HG03280 (cell line): ENCODE results near the gene RFX2.
"Not testable (repeated sequence)": the region's sequence is repeated elsewhere in the genome, so short reads cannot be mapped to it uniquely, and the experiment has no call there.

Source experiments
- ATAC-seq: cut with Tn5 transposase; IDR thresholded peaks from one replicate; pipeline ENCODE4 v1.9.1; 2021; ENCODE audit warnings: mild to moderate bottlenecking, moderate library complexity; ENCODE audit not compliant: unreplicated experiment

Gene RFX2

GRCh38 chr19:6076675-6077463 is 33.4 kb downstream of the RFX2 start:
- ATAC-seq: no peak

GRCh38 chr19:6076291-6076665 is 34.0 kb downstream of the RFX2 start:
- no peak for ATAC-seq

- ATAC-seq: no peak
Observed at GRCh38 chr19:6074709-6075403, 35.4 kb downstream of the RFX2 start.

DNA sequence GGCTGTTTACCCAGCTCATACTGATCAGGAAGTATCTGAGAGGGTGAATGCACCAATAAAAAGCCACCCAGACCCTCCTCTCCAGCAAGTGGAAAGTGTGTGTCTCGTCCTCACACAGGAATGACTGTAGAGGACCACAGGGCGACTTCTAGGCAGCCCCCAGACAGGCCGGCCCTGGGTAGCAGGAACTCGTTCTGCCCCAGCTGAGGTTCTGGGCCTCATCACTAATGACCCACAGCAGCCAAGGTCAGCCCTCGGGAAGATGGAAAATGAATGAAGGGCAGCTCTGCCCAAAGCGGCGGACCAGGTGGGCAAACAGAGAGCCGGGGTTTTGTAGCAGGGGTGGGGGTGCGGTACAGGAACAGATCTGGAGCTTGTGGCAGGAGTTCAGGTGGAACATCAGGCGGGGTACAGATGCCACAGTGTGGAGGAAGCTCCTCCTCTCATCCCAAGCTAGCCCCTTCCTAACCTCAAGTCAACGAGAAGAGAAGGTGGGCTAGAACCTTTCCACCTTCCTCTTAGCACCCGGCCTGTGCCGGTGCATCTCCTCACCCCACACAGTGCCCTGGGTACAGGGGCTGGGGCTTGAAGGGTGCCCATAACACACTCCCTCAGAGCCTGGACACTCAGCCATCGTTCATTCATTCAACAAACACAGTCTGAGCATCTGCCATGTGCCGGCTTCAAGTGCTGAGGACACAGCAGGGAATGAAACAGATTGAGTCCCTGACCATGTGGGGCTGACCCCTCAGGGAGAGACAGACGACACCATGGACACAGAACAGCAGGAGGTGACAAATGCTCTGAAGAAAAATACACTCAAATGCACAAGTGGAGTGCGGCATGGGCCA is 36.2 kb downstream of the RFX2 start:
- ATAC-seq: no peak

- ATAC-seq: not testable (repeated sequence)
Observed at GRCh38 chr19:6073233-6073632, 37.1 kb downstream of the RFX2 start.

GRCh38 chr19:6071875-6072274 is 38.4 kb downstream of the RFX2 start:
- no peak for ATAC-seq

DNA sequence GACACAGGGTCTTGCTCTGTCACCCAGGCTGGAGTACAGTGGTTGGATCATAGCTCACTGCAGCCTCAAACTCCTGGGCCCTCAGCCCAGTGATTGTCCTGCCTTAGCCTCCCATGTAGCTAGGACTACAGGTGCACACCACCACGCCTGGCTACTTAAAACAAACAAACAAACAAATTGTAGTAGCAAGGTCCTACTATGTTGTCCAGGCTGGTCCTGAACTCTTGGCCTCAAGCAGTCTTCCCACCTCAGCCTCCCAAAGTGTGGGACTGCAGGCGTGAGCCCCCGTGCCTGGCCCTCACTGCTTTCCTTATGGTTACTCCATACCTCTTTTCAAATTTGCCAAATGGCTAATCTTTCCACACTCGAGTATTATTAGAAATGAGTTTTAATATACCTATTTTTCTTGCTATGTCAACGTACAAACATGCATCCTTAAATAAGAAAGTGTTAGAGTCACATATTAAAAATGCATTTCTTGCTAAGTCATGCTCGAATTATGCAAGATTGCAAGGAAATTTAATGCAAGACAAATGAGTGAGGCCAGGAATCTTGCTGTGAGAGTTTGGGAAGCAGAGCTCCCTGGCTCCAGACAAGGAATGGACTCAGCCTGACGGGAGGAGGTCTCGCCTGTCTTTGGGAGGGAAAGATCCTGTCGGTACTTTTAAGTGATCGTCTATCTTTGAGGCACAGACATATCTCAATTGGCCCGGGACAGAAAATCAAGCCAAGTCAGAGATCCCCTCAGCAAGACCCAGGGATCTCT is 39.4 kb downstream of the RFX2 start:
- ATAC-seq: no peak

DNA sequence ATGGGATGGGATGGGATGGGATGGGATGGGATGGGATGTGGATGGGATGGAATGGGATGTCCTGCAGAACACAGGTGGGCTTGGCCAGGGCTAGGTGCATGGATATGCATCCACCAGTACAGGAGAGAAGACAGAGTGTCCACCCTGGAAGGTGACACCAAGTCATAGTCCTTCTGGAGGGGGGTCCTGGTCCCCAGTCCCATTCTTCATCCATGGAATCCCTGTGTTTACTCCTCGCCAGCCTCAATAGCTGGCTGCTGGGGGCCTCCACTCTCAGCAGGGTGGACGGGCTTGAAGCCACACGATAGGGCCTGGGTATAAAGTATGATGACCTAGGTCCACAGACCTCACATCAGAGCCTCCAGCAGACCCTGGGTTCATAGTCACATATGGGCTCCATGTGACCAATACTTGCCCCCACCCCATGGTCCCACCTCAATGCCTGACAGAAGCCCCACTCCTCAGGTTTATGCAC is 40.1 kb downstream of the RFX2 start:
- no peak for ATAC-seq

GRCh38 chr19:6069268-6069791 is 41.0 kb downstream of the RFX2 start:
- ATAC-seq: no peak

- ATAC-seq: no peak
Observed at GRCh38 chr19:6068711-6069110, 41.6 kb downstream of the RFX2 start.

DNA sequence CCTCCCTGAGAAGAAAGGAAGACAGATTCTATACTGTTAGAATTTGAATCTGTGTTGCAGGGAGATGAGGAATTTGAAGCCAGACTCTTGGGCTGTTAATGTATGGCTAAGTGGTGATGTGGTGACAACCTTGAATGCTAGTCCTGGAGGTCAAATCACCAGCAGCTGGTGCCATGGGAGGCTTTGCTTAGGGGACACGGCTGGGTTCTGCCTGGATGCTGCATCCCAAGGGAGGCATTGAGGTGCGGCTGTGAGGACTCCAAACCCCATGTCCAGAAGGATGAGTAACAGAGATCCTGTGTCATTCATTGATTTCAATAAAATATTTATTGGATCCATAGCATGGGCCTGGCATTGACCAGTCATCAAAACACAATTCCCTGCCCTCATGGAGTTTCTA is 42.3 kb downstream of the RFX2 start:
- ATAC-seq: no peak

DNA sequence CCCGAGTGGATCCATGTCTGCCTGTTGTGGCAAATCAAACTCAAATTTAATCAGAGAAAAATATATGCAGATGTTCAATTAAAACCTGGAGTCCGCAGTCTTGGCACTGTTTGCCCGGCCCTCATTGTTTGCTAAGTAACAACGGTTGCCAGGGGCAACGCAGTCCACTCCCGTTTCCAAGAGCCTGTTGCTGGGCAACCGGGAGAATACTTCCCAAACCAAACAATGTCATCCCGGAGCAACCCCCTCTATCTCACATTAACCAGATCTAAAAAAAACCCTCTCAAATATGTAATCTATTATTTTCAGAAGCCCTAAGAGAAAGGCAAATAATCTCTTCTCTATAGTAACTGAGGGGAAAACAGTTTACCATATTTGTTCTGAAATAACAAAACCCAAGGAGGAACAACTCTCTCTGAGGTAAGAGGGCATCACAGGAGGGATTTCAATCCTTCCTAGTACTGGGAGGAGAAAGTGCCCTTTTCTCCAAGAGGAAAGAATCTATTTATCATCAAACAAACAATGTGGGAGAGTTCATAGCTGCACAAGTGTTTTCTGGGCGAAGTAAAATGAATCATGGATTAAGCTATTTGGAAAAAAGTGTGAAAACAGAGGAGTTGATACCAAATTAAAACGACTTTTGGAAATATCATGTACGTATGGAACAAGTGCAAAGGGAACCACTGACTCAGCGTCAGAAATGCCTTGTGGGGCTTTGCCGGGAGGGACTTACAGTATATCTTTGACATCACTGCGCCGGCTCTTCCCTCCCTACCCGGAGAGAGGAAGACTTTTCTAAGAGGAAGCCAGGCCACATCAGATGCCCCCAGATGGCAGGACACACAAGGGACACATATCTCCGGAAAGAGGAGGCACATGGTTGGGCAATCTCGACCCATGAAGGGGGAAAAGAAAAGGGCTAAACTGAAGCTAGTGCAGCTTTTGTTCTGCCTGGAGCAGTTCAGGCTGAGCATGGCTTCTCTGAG is 43.3 kb downstream of the RFX2 start:
- no peak for ATAC-seq

GRCh38 chr19:6065685-6066374 is 44.5 kb downstream of the RFX2 start:
- ATAC-seq: no peak

DNA sequence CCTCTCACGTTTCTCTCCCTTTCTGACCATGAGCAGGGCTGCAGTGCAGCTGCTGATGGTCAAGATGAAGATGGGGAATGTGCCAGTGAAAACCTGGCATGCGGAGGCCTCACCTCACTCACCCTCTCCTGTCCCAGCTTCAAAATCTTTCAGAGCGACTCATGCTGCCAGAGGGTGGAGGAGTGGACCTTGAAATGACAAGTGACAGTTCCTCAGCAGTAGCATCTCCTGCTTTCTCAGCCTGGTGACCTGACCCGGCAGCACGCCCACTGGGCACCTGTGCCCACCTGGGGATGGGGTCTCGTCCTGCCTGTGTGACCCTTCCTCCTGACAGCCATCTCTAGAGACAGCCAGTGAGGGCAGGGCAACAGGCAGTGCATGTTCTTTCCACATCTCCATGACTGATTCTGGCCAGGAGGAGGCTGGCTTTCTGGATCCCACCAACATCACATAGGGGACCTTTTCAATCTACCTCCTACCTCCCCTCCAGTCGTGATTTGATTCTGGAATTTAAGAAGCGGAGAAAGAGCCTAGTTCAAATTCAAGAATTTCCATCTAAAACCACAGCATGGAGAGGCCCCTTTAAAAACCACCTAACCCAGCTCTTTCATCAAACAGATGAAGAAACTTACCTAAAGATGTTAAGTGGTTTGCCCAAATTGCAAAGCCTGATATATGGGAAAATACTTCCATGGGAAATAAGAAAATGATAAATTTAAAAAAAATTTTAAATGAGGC is 45.8 kb downstream of the RFX2 start:
- ATAC-seq: no peak

- ATAC-seq: no peak
Observed at GRCh38 chr19:6063576-6064335, 46.5 kb downstream of the RFX2 start.

DNA sequence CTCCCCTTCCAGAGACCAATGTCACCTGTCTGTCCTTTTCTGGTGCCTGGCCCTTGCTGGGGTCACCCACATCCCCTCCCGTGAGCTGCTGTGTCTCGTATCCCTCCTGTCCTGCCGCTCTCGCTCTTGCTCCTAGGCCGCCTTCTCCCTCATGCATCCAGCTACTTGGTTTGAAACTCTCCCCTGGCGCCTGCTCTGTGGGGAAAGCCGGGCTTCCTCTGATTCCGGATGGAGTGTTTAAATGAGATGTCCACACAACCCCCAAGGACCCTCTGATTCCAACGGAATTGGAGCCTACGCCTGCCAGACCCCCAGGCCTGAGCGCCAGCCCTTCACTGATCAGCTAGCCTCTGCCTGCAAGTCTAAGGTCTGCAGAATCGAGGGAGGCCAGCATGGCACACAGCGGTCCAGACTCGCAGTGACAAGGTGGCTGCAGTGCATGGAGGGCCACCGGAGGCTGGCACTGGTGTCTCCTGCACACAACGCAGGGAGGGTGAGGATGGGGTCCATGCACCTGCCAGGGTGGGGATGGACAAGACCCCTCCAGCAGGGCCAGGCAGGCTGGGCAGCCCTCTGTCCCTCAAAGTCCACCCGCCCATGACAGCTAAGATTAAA is 47.2 kb downstream of the RFX2 start:
- no peak for ATAC-seq

DNA sequence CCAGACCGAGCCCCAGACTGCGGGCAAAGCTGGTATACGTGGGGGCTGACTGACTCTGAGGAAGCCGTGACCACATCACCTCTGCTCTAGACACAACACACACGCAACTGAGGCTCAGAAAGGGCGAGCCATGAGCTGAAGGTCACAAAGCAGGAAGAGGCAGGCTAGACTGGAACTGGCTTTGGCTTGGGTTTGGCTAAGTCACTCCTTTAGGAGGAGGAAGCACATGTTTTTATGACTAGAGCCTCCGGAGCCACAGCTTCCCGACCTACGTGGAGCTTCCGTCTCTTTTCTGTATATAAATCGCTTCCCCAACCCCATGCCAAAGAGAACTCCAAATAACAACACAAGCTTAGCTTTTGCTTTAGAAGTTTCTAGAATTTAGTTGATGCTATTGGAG is 48.0 kb downstream of the RFX2 start:
- no peak for ATAC-seq
